Hippocampal formation (tissue), 2 donors: Measurements from ENCODE around the gene ZBTB4.

ENCODE experiments used
- DNase-seq, 2 donors: peaks; one replicate each; lab custom pipeline; 2025; lab: John Stamatoyannopoulos, UW

Gene ZBTB4

GRCh38 chr17:7419819-7420610, 59.4 kb downstream of the ZBTB4 start, which contains the start of gene SPEM1:
Gene SPEM1, plus strand, starts transcription at chr17:7420324. Its CDS starts 61 bp downstream, at chr17:7420385.
- DNase-seq: no peak

GRCh38 chr17:7418472-7419152, 60.8 kb downstream of the ZBTB4 start:
- no peak for DNase-seq

- DNase-seq: no peak
Observed at GRCh38 chr17:7417056-7417655, 62.3 kb downstream of the ZBTB4 start.

GRCh38 chr17:7416323-7416722, 63.1 kb downstream of the ZBTB4 start:
- no peak for DNase-seq

GRCh38 chr17:7415784-7416183, 63.6 kb downstream of the ZBTB4 start:
- no peak for DNase-seq

- DNase-seq: no peak
Observed at GRCh38 chr17:7414837-7415236, 64.6 kb downstream of the ZBTB4 start.

GRCh38 chr17:7413346-7413985, 66.0 kb downstream of the ZBTB4 start:
- DNase-seq: no peak

GRCh38 chr17:7411427-7411750, 68.0 kb downstream of the ZBTB4 start:
- DNase-seq: no peak

- no peak for DNase-seq
Observed at GRCh38 chr17:7410634-7411426, 68.6 kb downstream of the ZBTB4 start.

GRCh38 chr17:7409716-7410115, 69.7 kb downstream of the ZBTB4 start:
- no peak for DNase-seq
